Spleen (tissue), 11 donors: ENCODE measurements around the gene TBX5. TPM values are rescaled to one million over a fixed set of nuclear protein-coding genes. Genes with fewer than 3 reads are reported as not detected.

Source experiments
- DNase-seq: peaks from one replicate; pipeline ENCODE4 v3.0.0-alpha.2; 2020
- H3K27ac ChIP-seq, 8 donors: fragments of 200-600 bp; sonication (generic) in 7 of 8; 1 replicate in 4 of 8; 2 replicates in 4 of 8; pipeline versions ENCODE4 v1.5.0 to v1.8.0; 2016 to 2021; ENCODE audit warnings: inconsistent platforms in 4 of 8, mild to moderate bottlenecking in 4 of 8, moderate library complexity in 1 of 8
- H3K27me3 ChIP-seq, 7 donors: fragments of 200-600 bp; sonication (generic) in 6 of 7; replicated peaks in 1 of 7; 1 replicate in 4 of 7; 2 replicates in 3 of 7; pipeline versions ENCODE4 v1.5.0 to v1.8.0; 2016 to 2021; ENCODE audit warnings: inconsistent platforms in 3 of 7, mild to moderate bottlenecking in 1 of 7
- H3K36me3 ChIP-seq, 6 donors: fragments of 200-600 bp; sonication (generic) in 5 of 6; 1 replicate in 4 of 6; 2 replicates in 2 of 6; pipeline versions ENCODE4 v1.5.0 to v1.8.0; 2016 to 2021; ENCODE audit warnings: inconsistent platforms in 2 of 6
- H3K4me1 ChIP-seq, 6 donors: fragments of 200-600 bp; sonication (generic) in 5 of 6; 1 replicate in 3 of 6; 2 replicates in 3 of 6; pipeline versions ENCODE4 v1.5.0 to v1.8.0; 2016 to 2021; ENCODE audit warnings: inconsistent platforms in 3 of 6
- H3K4me3 ChIP-seq, 8 donors: fragments of 200-600 bp; sonication (generic) in 7 of 8; 1 replicate in 4 of 8; 2 replicates in 4 of 8; pipeline versions ENCODE4 v1.5.0 to v1.8.0; 2016 to 2021; ENCODE audit warnings: inconsistent platforms in 4 of 8, mild to moderate bottlenecking in 4 of 8, moderate library complexity in 2 of 8
- H3K9me3 ChIP-seq, 8 donors: fragments of 200-600 bp; sonication (generic) in 7 of 8; 1 replicate in 4 of 8; 2 replicates in 4 of 8; pipeline versions ENCODE4 v1.5.0 to v1.8.0; 2016 to 2021; ENCODE audit warnings: inconsistent platforms in 4 of 8
- CTCF ChIP-seq, 11 experiments: fragments of 200-600 bp in 7 of 11; fragments of 450-650 bp in 4 of 11; sonication (generic) in 4 of 11; IDR thresholded peaks in 8 of 11; conservative IDR thresholded peaks in 3 of 11; 1 replicate in 7 of 11; 2 replicates in 4 of 11; pipeline versions ENCODE4 v1.4.0 to v1.8.0; 2016 to 2021; ENCODE audit warnings: antibody characterized with exemption in 11 of 11, inconsistent platforms in 4 of 11, mild to moderate bottlenecking in 1 of 11
- POLR2A ChIP-seq, 3 donors: fragments of 450-650 bp; IDR thresholded peaks; one replicate each; pipeline ENCODE4 v1.5.1; 2017; ENCODE audit warnings: antibody characterized with exemption in 3 of 3, mild to moderate bottlenecking in 1 of 3
- POLR2AphosphoS5 ChIP-seq, 3 donors: sonication (generic); formaldehyde crosslinking; IDR thresholded peaks; one replicate each; pipeline ENCODE4 v1.5.1; 2017; ENCODE audit warnings: antibody characterized with exemption in 3 of 3
- WGBS, 5 donors: extraction: QIAGEN DNeasy Blood & Tissue Kit in 3 of 5; methylation state at CpG; one replicate each; pipeline versions ENCODE4 v1.1.5 to v1.1.7; 2013 to 2018; 5-methylcytosine and 5-hydroxymethylcytosine counted together
- intact Hi-C: fragments of 100-400 bp; cut with DNase I; formaldehyde crosslinking; loops from one replicate; pipeline ENCODE4 v1.15.0; 2023; ENCODE audit warnings: low total_unique reads
- polyA plus RNA-seq, 3 donors: library from polyadenylated mRNA; stranded (reverse); fragments of 200-250 nt; gene quantifications; one replicate each; pipeline ENCODE4 v1.2.1, GENCODE V29; 2013
- total RNA-seq, 7 donors: library from RNA; depleted of rRNA in 3 of 7; stranded (reverse); fragments of >200 nt in 3 of 7; fragmentation: NEBNext Ultra II Directional in 4 of 7; extraction: Animal tissue kit (Norgen Biotek cat#: 25700) in 4 of 7; gene quantifications; one replicate each; pipeline versions ENCODE4 v1.1.0 to v1.2.1, GENCODE V29; 2016 to 2021
- donor health status: healthy with polysubstance abuse.
- donor health status: DM: no; HTN: no; CAD: no; lungs with moderate emphysema.
- donor health status: DM: no; HTN: no; CAD: no.
- donor health status: Bipolar disorder and iron deficiency.
- donor health status: healthy.
- donor health status: DM: no; HTN: no; CAD: no.
- donor health status: DM: yes; HTN: yes; CAD: no.

TBX5 gene
- total and polyA plus RNA-seq, 10 donors: not detected

DNA sequence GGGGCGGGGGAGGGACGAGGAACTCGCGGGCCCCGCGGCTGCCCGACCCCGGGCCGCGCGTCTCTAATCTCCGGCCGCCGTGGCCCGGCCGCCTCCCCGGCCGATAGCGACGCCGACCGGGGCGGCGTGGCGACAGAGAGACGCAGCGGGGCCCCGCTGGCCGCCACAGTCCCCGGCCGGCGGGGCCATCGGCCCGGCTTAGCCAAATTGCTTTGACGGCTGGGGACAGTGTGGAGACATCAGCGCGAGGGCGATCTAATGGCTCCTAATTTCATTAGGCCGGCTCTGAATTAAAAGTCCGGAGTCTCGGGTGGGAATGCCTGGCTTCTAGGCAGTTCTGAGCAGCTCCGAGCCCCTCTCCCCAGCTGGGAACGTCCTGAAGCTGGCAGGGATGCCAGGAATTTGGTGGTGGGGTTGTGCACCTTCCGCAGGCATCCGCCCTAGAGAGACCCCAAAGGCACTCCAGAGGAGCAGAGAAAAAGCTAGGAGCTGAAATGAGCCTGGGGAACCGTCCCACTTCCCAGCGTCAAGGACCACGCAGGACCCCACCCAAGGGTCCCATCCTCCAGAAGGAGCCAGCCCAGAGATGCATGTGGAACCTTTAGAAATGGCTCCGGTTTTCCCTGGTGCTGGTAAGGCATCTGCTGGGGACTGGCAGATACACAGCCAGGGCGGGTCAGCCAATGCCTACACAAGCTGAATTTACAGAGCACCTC is 9.6 kb downstream of the TBX5 start:
- intact Hi-C loops: no loop called here
- H3K27me3 ChIP-seq: peaks cover 0 to 100% (median 73%) of the 10 kb centered on the region in 7 donors
- no peak for DNase-seq
- no peak overlapping the region for H3K27ac ChIP-seq
- H3K9me3 ChIP-seq: no peaks in the 10 kb centered on the region
- H3K4me1 ChIP-seq: peaks cover 0 to 4% (median 0%) of the 10 kb centered on the region in 6 donors
- no peak overlapping the region for H3K4me3 ChIP-seq
- 5 to 10% (median 6%) methylated on average over 11 to 50 of the region's 50 CpGs for WGBS, 5 donors
- H3K36me3 ChIP-seq: no peaks in the 10 kb centered on the region
- TF ChIP-seq CTCF (IDR thresholded peaks at IDR 0.05 in 8 of 11, conservative IDR thresholded peaks at IDR 0.05 in 3 of 11): no peak
- TF ChIP-seq POLR2A (IDR thresholded peaks at IDR 0.05): no peak
- no peak for TF ChIP-seq POLR2AphosphoS5 (IDR thresholded peaks at IDR 0.05)

DNA sequence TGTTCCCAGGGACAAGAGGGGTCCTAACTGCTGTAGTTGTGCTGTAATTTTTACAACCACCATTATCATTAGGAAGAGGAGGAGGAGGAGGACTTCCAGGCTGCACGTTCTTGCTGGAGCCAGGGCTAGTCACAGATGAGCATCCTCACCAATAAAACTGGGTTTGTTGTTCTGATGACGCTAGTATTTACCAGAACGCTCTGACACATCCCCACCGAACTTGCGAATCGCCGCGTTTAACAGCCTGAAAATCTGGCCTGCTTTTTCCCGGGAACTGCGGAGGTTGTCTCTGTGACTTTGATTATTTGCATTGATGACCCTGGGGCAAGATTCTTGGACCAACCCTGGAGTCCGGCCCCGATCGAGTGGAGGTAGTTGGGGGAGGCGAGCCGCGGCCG is 10.2 kb downstream of the TBX5 start:
- no peaks in the 10 kb centered on the region for H3K9me3 ChIP-seq
- peaks cover 0 to 100% (median 67%) of the 10 kb centered on the region in 7 donors for H3K27me3 ChIP-seq
- DNase-seq: no peak
- no peak overlapping the region for H3K4me3 ChIP-seq
- TF ChIP-seq POLR2AphosphoS5 (IDR thresholded peaks at IDR 0.05) (no peak), CTCF (IDR thresholded peaks at IDR 0.05 in 8 of 11, conservative IDR thresholded peaks at IDR 0.05 in 3 of 11) (no peak), POLR2A (IDR thresholded peaks at IDR 0.05) (no peak)
- H3K27ac ChIP-seq: no peak overlapping the region
- peaks cover 0 to 4% (median 0%) of the 10 kb centered on the region in 6 donors for H3K4me1 ChIP-seq
- no peaks in the 10 kb centered on the region for H3K36me3 ChIP-seq
- 1 to 11% (median 3%) methylated on average over 15 to 17 of the region's 17 CpGs for WGBS, 5 donors
- intact Hi-C loops: no loop called here

GRCh38 chr12:114395233-114395632 is 10.7 kb downstream of the TBX5 start:
- Histone ChIP-seq H3K27me3 (peaks cover 0 to 100% (median 62%) of the 10 kb centered on the region in 7 donors), H3K9me3 (no peaks in the 10 kb centered on the region), H3K4me3 (no peak overlapping the region), H3K4me1 (peaks cover 0 to 4% (median 0%) of the 10 kb centered on the region in 6 donors), H3K27ac (no peak overlapping the region), H3K36me3 (no peaks in the 10 kb centered on the region)
- no peak for TF ChIP-seq POLR2AphosphoS5 (IDR thresholded peaks at IDR 0.05)
- DNase-seq: no peak
- WGBS, 5 donors: 4 to 13% (median 6%) methylated on average over 6 of the region's 6 CpGs
- intact Hi-C loops: no loop called here

- H3K27me3 ChIP-seq: peaks cover 0 to 95% (median 46%) of the 10 kb centered on the region in 7 donors
These were observed 12.4 kb downstream of the TBX5 start for GRCh38 chr12:114393569-114393968.

More at GRCh38 chr12:114393569-114393968, 12.4 kb downstream of the TBX5 start:
- no peak overlapping the region for H3K27ac ChIP-seq
- TF ChIP-seq POLR2A (IDR thresholded peaks at IDR 0.05) (no peak), POLR2AphosphoS5 (IDR thresholded peaks at IDR 0.05) (no peak), CTCF (IDR thresholded peaks at IDR 0.05 in 8 of 11, conservative IDR thresholded peaks at IDR 0.05 in 3 of 11) (no peak)
- 17 to 45% (median 23%) methylated on average over 4 of the region's 4 CpGs for WGBS, 5 donors
- H3K4me3 ChIP-seq: no peak overlapping the region
- H3K36me3 ChIP-seq: no peaks in the 10 kb centered on the region
- H3K4me1 ChIP-seq: peaks cover 0 to 4% (median 0%) of the 10 kb centered on the region in 6 donors
- intact Hi-C loops: no loop called here
- no peak for DNase-seq
- no peaks in the 10 kb centered on the region for H3K9me3 ChIP-seq
